GM15510 (cell line): Measurements from ENCODE around the gene SYK.

Source experiments
- POLR2A ChIP-seq: IDR thresholded peaks from 3 replicates; pipeline ENCODE4 v1.6.1; 2011; ENCODE audit warnings: borderline replicate concordance; ENCODE audit not compliant: insufficient read length; ENCODE audit errors: extremely low read depth

Gene SYK

GRCh38 chr9:90945336-90945735 is 143.7 kb downstream of the SYK start:
- no peak for TF ChIP-seq POLR2A

DNA sequence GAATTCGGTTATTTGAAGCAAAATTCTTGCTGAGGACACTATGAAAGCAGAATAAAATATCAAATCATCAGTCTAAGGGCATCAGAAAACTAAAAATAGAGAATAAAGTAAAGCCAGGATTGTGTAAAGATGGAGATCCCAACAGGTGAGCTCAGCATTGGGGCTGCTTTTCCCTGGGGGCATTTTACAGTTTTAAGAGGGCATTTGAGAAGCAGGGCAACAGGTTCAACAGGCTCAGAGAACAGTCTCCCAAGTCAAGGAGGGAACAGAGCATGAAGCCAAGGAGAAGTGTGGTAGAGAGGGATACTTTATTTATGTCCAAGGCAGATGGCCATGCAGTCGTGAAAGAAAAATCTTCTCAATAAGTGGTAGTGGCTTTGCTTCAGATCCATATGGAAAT is 145.4 kb downstream of the SYK start:
- TF ChIP-seq POLR2A: no peak
